HEK293 (cell line): ENCODE data around the gene SRP9.

Experiments
- CTCF ChIA-PET: fragments of 350-600 bp; formaldehyde crosslinking; extraction: SDS; loops from one replicate; lab custom pipeline; 2021; ENCODE audit warnings: antibody characterized with exemption; lab: Yijun Ruan, JAX
- POLR2A ChIA-PET: fragments of 300-600 bp; formaldehyde crosslinking; extraction: SDS; loops from one replicate; lab custom pipeline; 2020; ENCODE audit warnings: antibody characterized with exemption, inconsistent platforms; lab: Yijun Ruan, JAX
- H3K27ac ChIP-seq: fragments of 200-500 bp; sonication (Bioruptor generic); 2 replicates; pipeline ENCODE4 v1.5.1; 2014; ENCODE audit warnings: low read depth, low read length, control low read depth, inconsistent platforms; ENCODE audit errors: extremely low read depth
- H3K36me3 ChIP-seq, 2 experiments: fragments of 200-500 bp in 1 of 2; sonication (Bioruptor generic) in 1 of 2; 1 replicate in 1 of 2; 2 replicates in 1 of 2; pipeline ENCODE4 v1.5.1; 2014 to 2017; ENCODE audit warnings: inconsistent platforms in 2 of 2, low read length in 2 of 2; ENCODE audit not compliant: control insufficient read depth in 2 of 2, insufficient read depth in 1 of 2
- H3K4me1 ChIP-seq: fragments of 200-500 bp; sonication (Bioruptor generic); 2 replicates; pipeline ENCODE4 v1.5.1; 2014; ENCODE audit warnings: mild to moderate bottlenecking, low read length, inconsistent platforms; ENCODE audit not compliant: control insufficient read depth, insufficient read depth
- H3K4me3 ChIP-seq: 2 replicates; pipeline ENCODE4 v1.5.1; 2011; ENCODE audit warnings: low read depth, mild to moderate bottlenecking, control low read depth, low read length, moderate library complexity
- H3K9me3 ChIP-seq: fragments of 200-500 bp; sonication (Bioruptor generic); 2 replicates; pipeline ENCODE4 v1.5.1; 2014; ENCODE audit warnings: low read depth, low read length, inconsistent platforms; ENCODE audit not compliant: control insufficient read depth, insufficient read depth
- ELK4 ChIP-seq: IDR thresholded peaks from 2 replicates; pipeline ENCODE4 v1.6.1; 2011; ENCODE audit warnings: mild to moderate bottlenecking, low read depth, low read length, borderline replicate concordance
- GLIS1 ChIP-seq: fragments of 450-650 bp; formaldehyde crosslinking; IDR thresholded peaks from 2 replicates; pipeline ENCODE4 v1.5.1; 2016; ENCODE audit warnings: missing biosample characterization, missing genetic modification characterization
- INSM2 ChIP-seq: fragments of 450-650 bp; formaldehyde crosslinking; IDR thresholded peaks from 2 replicates; pipeline ENCODE4 v1.5.1; 2016; ENCODE audit warnings: missing biosample characterization, missing genetic modification characterization
- REPIN1 ChIP-seq: fragments of 450-650 bp; formaldehyde crosslinking; IDR thresholded peaks from 2 replicates; pipeline ENCODE4 v1.5.1; 2017; ENCODE audit warnings: missing biosample characterization, missing genetic modification characterization, low read depth
- SCRT1 ChIP-seq: fragments of 450-650 bp; formaldehyde crosslinking; IDR thresholded peaks from 2 replicates; pipeline ENCODE4 v1.5.1; 2016; ENCODE audit warnings: missing biosample characterization, missing genetic modification characterization, borderline replicate concordance
- SCRT2 ChIP-seq: fragments of 450-650 bp; formaldehyde crosslinking; IDR thresholded peaks from 2 replicates; pipeline ENCODE4 v1.5.1; 2016; ENCODE audit warnings: missing biosample characterization, missing genetic modification characterization
- TSHZ1 ChIP-seq: fragments of 450-650 bp; formaldehyde crosslinking; IDR thresholded peaks from 2 replicates; pipeline ENCODE4 v1.5.1; 2016; ENCODE audit warnings: missing biosample characterization, missing genetic modification characterization, borderline replicate concordance
- WT1 ChIP-seq: fragments of 450-650 bp; formaldehyde crosslinking; IDR thresholded peaks from 2 replicates; pipeline ENCODE4 v1.5.1; 2016; ENCODE audit warnings: missing biosample characterization, missing genetic modification characterization
- ZBTB17 ChIP-seq: fragments of 450-650 bp; formaldehyde crosslinking; IDR thresholded peaks from 2 replicates; pipeline ENCODE4 v1.5.1; 2016; ENCODE audit warnings: missing biosample characterization, missing genetic modification characterization
- ZFP69B ChIP-seq: fragments of 450-650 bp; formaldehyde crosslinking; IDR thresholded peaks from 2 replicates; pipeline ENCODE4 v1.5.1; 2016; ENCODE audit warnings: missing biosample characterization, missing genetic modification characterization
- ZNF10 ChIP-seq: fragments of 450-650 bp; formaldehyde crosslinking; IDR thresholded peaks from 2 replicates; pipeline ENCODE4 v1.5.1; 2017; ENCODE audit warnings: missing biosample characterization, missing genetic modification characterization
- ZNF280D ChIP-seq: fragments of 450-650 bp; formaldehyde crosslinking; IDR thresholded peaks from 2 replicates; pipeline ENCODE4 v1.5.1; 2016; ENCODE audit warnings: missing biosample characterization, missing genetic modification characterization
- ZNF416 ChIP-seq: fragments of 450-650 bp; formaldehyde crosslinking; IDR thresholded peaks from 2 replicates; pipeline ENCODE4 v1.5.1; 2016; ENCODE audit warnings: missing biosample characterization, missing genetic modification characterization
- ZNF600 ChIP-seq: fragments of 450-650 bp; formaldehyde crosslinking; IDR thresholded peaks from 2 replicates; pipeline ENCODE4 v1.5.1; 2016; ENCODE audit warnings: missing biosample characterization, missing genetic modification characterization
- ZNF610 ChIP-seq: fragments of 450-650 bp; formaldehyde crosslinking; IDR thresholded peaks from 2 replicates; pipeline ENCODE4 v1.5.1; 2016; ENCODE audit warnings: missing biosample characterization, missing genetic modification characterization, borderline replicate concordance
- TF ChIP-seq, protein P1 (sequence below): fragments of 450-650 bp; formaldehyde crosslinking; IDR thresholded peaks from 2 replicates; pipeline ENCODE4 v1.5.1; 2016; ENCODE audit warnings: missing biosample characterization, missing genetic modification characterization

SRP9 gene

DNA sequence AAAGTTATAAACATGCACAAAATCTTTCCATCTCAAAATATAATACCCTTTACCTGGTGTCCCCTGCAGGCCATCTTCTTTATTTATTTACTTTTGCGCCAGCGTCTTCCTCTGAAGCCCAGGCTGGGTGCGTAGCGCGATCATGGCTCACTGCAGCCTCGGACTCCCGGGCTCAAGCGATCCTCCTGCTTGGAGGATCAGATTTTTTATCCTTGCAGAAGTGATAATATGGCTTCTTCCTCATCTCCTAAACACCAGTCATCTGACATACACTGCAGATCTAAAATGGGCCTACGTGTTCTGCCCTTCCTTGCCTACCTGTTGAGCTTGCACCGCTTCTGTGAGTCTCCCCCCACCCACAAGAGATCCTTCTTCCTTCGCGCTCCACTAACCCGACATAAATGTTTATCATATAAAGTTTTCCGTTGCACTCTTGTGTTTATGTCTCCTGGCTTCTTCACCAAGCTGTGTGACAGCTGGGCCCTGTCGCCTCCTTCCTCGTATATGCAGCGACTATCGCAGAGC is 506 bp upstream of the SRP9 start:
- ChIA-PET CTCF (interaction anchor here (0.5 to 25.5 kb wide), 59 partner anchors 9 to 296 kb away, joined by 3 to 567 read pairs (median 4); partner anchors contain the start of genes ENAH and EPHX1), POLR2A (interaction anchor here (0.5 to 2.9 kb wide), 42 partner anchors 9 to 350 kb away, joined by 3 to 46 read pairs (median 5); partner anchors contain the start of genes ENAH, EPHX1, PYCR2 and TMEM63A)
- H3K4me3 ChIP-seq: peak overlapping the region; percentile 27
- peak; percentile 100 for TF ChIP-seq SCRT1
- peak; percentile 83; the same call in 1 of the 2 replicates for TF ChIP-seq ZNF10 (tag by site-specific recombination)
- TF ChIP-seq ZNF610 (tag by site-specific recombination): 0 out of 2 replicates have a peak, but pooled peaks have one; percentile 46
- 0 out of 2 replicates have a peak, but pooled peaks have one; percentile 3 for TF ChIP-seq GLIS1 (tag by site-specific recombination)
- peak; percentile 100 for TF ChIP-seq SCRT2 (tag by site-specific recombination)
- TF ChIP-seq ZNF416 (tag by site-specific recombination): no peak
- TF ChIP-seq REPIN1 (tag by site-specific recombination): peak; percentile 87; the same call in 1 of the 2 replicates
- TF ChIP-seq, protein P1, sequence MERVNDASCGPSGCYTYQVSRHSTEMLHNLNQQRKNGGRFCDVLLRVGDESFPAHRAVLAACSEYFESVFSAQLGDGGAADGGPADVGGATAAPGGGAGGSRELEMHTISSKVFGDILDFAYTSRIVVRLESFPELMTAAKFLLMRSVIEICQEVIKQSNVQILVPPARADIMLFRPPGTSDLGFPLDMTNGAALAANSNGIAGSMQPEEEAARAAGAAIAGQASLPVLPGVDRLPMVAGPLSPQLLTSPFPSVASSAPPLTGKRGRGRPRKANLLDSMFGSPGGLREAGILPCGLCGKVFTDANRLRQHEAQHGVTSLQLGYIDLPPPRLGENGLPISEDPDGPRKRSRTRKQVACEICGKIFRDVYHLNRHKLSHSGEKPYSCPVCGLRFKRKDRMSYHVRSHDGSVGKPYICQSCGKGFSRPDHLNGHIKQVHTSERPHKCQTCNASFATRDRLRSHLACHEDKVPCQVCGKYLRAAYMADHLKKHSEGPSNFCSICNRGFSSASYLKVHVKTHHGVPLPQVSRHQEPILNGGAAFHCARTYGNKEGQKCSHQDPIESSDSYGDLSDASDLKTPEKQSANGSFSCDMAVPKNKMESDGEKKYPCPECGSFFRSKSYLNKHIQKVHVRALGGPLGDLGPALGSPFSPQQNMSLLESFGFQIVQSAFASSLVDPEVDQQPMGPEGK (tag by site-specific recombination): no peak
- TF ChIP-seq ZNF280D (tag by site-specific recombination): peak; percentile 20; the same call in 1 of the 2 replicates
- 0 out of 2 replicates have a peak, but pooled peaks have one; percentile 4 for TF ChIP-seq INSM2 (tag by site-specific recombination)
- no peak for TF ChIP-seq ELK4
- TF ChIP-seq TSHZ1 (tag by site-specific recombination): peak; percentile 48
- 0 out of 2 replicates have a peak, but pooled peaks have one; percentile 8 for TF ChIP-seq ZFP69B (tag by site-specific recombination)
- no peak for TF ChIP-seq ZBTB17
- TF ChIP-seq ZNF600: peak; percentile 87
- TF ChIP-seq WT1 (tag by site-specific recombination): peak; percentile 17; the same call in 1 of the 2 replicates
- no peaks in the 10 kb centered on the region for H3K9me3 ChIP-seq
- H3K27ac ChIP-seq: peak overlapping the region; percentile 95
- H3K4me1 ChIP-seq: peaks cover 12% of the 10 kb centered on the region
- peaks cover 14 to 20% of the 10 kb centered on the region in 2 experiments; a peak in 2 of 3 replicates for H3K36me3 ChIP-seq
